Effector CD8-positive, alpha-beta T cell (primary cell): ENCODE results near the gene RIMBP2.
"Not testable (repeated sequence)": the region's sequence is repeated elsewhere in the genome, so short reads cannot be mapped to it uniquely, and the experiment has no call there.

Experiments used
- DNase-seq: peaks from one replicate; lab custom pipeline; 2025; lab: John Stamatoyannopoulos, UW
- total RNA-seq, 4 experiments: gene quantifications; one replicate each; lab custom pipeline; 2026; lab: John Stamatoyannopoulos, UW

The RIMBP2 gene, protein sequence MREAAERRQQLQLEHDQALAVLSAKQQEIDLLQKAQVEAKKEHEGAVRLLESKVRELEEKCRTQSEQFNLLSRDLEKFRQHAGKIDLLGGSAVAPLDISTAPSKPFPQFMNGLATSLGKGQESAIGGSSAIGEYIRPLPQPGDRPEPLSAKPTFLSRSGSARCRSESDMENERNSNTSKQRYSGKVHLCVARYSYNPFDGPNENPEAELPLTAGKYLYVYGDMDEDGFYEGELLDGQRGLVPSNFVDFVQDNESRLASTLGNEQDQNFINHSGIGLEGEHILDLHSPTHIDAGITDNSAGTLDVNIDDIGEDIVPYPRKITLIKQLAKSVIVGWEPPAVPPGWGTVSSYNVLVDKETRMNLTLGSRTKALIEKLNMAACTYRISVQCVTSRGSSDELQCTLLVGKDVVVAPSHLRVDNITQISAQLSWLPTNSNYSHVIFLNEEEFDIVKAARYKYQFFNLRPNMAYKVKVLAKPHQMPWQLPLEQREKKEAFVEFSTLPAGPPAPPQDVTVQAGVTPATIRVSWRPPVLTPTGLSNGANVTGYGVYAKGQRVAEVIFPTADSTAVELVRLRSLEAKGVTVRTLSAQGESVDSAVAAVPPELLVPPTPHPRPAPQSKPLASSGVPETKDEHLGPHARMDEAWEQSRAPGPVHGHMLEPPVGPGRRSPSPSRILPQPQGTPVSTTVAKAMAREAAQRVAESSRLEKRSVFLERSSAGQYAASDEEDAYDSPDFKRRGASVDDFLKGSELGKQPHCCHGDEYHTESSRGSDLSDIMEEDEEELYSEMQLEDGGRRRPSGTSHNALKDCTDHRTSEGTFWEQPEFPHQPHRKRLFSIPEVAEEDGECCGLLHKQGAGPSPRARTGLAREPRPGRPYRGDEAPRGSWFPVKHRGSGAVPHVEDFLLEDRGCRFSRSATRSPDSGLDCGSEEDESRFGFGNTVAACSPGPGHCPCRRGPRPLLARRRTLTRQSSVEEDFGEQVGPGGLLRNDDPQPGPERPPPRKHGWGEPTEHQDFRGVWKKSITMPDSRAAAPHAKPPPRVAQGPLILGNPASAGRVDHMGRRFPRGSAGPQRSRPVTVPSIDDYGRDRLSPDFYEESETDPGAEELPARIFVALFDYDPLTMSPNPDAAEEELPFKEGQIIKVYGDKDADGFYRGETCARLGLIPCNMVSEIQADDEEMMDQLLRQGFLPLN (N-terminal part only)
- 0 to 0.29 (median 0.15) reads per million in 4 experiments for total RNA-seq

DNA sequence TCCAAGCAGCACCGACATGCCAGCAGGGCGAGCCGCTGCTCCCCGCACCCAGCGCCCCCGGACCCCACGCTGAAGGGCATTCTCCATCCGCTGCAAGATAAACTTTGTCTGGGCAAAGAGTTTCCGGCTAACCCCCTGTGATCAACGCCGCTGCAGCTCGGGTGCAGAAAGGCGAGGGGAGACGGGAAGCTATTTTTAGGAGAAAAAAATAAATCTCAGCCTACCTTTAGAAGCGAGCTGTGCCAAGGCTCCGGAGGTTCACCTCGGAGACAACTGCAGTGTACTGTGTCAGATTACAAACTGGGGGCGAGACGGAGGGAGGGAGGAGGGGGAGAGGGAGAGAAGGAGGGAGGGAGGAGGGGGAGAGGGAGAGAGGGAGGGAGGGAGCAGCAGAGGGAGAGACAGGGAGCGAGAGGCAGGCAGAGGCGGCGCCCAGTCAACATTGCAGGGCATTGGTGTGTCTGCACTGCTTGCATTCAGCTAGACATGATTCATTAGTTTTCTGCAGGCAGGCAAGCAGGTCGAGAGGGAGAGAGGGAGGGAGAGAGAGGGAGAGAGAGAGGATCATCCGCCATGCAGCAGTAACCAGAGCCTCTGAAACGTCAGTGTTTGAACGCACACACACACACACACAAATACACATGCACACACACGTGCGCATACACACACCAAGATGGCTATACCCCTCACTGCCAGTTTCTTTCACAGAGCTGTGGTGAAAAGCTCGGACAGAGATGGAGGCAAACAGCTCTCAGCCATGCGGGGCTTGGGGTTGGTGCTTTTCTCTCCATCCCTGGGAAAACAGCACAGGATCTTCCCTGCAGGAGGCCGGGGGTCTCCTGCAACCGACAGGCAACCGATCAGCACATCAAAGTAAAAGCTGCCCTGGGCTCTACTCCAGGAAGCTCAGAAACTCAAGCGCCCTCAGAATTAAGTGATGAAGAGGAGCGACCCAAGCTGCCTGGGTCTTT, at the start of gene RIMBP2:
TSS of gene RIMBP2 (minus strand) at position 302 of the 971 bp plus-strand sequence. CDS start 237,286 bp downstream, outside the sequence.
- DNase-seq, result no peak

DNA sequence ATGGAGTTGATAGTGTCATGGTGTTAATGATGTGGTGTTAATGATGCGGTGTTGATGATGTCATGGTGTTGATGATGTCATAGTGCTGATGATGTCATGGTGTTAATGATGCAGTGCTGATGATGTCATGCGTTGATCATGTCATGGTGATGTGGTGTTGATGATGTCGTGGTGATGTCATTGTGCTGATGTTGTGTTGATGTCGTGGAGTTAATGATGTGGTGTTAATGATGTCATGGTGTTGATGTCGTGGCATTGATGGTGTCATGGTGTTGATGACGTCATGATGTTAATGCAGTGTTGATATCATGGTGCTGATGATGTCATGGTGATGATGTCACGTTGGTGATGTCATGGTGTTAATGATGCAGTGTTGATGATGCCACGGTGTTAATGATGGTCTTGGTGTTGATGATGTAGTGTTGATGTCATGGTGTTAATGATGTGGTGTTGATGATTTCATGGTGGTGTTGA, 49.1 kb upstream of the RIMBP2 start:
- DNase-seq, result no peak

DNA sequence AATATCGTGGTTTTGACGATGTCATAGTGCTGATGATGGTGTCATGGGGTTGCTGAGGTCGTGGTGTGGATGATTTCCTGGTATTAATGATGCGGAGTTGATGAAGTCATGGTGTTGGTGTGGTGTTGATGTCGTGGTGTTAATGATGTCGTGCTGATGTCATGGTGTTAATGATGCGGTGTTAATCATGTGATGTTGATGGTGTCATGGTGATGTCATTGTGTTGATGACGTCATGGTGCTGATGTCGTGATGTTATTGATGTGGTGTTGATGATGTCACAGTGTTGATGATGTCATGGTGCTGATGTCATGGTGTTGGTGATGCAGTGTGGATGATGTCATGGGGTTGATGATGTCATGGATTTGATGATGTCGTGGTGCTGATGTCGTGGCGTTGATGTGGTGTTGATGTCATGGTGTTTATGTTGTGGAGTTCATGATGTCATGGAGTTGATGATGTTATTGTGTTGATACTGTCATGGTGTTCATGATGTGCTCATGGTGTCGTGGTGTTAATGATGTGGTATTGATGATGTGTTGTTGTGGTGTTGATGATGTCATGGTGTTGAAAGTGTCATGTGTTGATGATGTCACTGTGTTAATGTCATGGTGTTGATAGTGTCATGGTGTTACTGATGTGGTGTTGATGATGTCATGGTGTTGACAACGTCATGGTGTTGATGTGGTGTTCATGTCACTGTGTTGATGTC, 48.5 kb upstream of the RIMBP2 start:
- DNase-seq, result peak; percentile 3

DNA sequence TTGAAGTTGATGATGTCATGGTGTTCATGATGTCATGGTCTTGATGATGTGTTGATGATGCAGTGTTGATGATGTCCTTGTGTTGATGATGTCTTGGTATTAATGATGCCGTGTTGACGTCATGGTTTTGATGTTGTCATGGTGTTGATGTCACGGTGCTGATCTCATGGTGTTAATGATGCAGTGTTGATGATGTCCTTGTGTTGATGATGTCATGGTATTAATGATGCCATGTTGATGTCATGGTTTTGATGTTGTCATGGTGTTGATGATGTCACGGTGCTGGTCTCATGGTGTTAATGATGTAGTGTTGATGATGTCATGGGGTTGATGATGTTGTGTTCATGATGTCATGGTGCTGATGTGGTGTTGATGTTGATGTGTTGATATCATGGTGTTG, 48.0 kb upstream of the RIMBP2 start:
- DNase-seq, result no peak

DNA sequence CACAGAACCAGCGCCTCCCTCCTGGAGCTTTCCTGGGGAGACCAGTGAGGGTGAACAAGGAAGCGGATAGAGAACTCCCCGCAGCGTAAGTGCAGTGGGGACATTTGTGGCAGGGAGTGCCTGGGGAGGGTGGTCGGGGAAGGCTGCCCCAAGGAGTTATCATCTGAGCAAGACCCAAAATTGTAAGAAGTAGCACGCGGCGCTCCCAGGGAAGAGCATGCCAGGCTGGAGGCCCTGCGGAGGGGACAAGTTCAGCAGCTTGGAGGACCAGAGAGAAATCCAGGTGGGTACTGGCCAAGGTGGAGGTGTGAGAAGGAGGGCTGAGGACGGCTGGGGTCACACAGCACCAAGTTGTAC, 46.2 kb upstream of the RIMBP2 start:
- DNase-seq, result no peak

DNA sequence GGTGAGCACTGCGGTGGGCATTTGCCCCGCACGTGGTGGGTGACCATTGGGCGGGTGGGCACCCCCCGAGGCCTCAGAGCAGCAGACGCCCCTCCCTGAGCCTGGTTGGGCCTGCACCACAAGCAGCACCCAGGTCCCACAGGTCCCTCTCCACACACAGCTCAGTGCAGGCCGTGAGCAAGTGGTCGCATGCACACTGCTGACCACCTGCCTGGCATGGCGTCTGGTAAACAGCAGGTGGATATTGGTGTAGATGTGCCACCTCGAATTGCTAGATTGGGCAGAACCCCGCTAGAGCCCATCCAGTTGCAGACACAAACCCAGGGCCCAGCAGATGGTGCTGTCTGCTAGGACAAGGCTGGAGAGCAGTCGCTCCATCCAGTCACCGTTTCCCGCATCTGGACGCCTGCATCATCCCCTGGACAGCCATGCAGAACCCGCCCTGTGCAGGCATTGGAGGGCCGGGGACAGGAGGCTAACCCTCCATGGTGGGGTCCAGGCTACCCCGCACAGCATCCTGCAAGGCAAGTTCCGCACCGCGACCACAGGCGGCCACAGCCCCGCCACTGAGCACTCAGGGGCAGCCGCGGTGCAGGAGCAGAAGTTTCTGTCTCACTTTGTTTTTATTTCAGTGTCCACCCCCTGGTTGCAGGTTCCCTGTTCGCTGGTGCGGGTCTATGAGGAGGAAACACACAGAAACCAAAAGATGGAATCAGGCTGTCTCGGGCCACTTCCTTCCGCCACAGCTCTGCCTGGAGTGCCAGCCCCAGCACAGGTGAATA, 45.6 kb upstream of the RIMBP2 start:
- DNase-seq, result peak; percentile 12

DNA sequence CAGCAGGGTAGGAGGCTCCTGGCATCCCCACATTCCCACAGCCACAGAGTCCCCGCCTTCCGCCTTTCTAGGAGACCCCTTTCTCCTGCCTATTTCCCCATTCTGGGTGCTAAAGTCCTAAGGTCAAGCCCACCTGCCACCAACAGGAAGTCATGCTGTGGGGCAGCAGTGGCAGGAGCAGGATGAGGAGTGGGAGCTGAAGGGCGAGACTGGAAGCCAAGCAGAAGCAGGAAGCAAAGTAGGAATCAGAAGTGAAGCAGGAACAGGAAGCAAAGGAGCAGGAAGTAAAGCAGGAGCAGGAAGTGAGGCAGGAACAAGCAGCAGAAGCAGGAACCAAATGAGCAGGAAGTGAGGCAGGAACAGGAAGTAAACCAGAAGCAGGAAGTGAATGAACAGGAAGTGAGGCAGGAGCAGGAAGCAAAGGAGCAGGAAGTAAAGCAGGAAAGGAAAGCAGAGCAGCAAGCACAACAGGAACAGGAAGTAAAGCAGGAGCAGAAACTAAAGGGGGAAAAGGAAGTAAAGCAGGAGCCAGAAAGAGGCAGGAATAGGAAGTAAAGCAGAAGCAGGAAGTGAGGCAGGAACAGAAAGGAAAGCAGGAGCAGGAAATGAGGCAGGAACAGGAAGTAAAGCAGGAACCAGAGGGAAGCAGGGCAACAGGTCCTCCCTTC, 38.3 kb upstream of the RIMBP2 start:
- no peak for DNase-seq

DNA sequence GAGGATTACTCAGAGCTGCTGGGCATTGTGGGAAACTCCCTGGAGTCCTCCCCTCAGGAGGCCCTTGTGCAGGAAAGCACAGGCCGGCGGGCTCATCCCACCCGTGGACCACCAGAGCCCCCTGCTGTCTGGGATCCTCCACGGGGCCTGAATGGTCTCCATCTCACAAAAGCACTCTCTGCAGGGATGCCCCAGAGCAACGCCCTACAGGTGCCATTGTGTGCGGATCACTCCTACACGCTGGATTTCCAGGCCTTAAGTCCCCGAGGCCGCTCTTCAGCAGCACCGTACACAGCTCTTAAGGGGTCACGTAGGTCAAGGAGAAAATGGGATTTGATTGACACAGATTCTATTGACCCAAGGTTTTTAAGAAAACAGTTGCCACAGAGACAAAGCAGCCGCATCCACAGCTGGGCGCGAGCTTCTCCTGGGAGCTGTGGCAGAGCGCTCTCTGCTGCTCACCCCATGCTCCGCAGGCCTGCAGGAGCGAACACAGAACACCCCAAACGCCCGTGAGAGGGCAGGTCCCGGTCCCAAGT, 36.7 kb upstream of the RIMBP2 start:
- no peak for DNase-seq

DNA sequence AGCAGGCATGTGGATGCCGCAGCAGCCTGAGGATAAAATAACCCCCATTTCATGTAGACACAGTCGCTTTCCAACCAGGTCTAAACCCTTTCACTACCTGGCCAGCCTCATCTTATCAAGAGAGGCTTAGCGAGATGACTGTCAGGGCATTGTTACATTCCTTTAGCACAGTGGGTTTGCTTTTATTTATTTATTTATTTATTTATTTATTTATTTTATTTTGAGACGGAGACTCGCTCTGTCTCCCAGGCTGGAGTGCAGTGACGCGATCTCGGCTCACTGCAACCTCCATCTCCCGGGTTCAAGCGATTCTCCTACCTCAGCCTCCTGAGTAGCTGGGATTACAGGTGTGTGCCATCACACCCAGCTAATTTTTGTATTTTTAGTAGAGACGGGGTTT, 35.9 kb upstream of the RIMBP2 start:
- not testable (repeated sequence) for DNase-seq

DNA sequence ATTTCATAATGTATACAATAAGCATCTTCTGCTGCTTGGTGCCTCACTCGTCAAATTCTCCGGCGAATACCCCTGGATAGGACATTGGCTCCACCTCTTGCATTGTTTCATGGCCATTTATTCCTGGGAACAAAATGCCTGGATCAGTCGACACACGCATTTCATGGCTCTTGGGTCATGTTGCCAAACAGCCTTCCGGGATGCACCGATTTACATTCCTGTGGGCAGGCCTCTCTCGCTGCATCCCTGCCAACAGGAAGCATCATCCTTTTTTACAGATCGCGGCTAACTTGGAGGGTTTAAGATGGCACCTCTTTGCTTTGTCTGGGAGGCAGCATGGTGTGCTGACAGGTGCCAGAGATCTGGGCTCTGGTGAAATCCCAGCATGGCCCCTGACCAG, 32.7 kb upstream of the RIMBP2 start:
- DNase-seq, result no peak

DNA sequence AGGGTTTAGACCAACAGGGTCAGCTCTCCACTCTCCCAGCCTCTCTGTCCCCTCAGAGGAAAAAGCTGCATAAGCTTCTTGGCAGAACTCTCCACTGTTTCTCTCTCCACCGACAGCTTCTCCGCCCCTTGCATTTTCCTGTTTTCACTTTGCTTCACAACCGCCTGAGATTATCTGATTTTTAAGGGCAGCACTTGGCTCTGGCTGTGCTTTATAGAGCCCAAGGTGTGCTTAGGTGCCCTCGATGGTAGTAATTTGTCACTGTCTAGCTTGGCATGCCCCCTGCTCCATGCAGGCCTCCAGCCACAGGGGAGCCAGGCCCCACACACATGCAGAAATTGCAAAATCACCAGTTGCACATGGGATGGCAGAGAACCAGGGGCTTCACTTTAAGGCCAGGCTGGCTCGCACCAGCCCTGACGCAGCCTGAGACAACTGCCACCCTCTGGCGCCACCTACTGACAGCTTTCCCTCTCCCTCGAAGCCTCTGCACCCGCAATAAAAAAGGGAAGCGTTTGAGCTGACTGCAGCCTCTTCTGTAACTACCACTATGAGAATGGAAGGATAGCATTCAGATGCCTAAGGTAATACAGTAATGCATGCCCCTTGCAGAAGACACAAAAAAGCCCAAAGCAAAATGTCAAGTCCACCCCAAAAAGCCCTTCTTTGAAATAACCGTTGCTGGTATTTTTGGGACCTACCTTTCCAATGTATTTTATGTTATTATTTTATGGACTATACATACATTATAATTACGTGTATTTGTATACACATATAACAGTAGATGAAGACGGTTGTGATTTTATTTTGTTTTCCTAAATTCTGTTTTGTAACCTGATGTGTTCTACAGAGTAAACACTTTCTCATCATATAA, 32.0 kb upstream of the RIMBP2 start:
- peak; percentile 38 for DNase-seq

DNA sequence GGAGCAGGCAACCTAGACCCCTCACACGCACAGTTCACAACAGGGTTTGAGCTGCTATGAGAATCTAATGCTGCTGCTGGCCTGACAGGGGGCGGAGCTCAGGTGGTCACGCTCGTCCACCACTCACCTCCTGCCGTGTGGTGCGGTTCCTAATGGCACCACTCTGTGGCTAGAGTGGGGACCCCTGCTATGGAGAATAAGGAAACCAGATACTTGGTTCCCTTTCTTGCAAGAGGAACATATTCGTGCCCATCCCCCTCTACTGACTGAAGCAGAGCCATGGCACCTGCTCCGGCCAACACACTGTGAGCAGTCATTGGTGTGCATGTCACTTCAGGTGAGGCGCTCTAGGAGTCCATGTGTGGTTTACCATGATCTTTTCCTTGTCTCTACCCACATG, 30.4 kb upstream of the RIMBP2 start:
- no peak for DNase-seq

DNA sequence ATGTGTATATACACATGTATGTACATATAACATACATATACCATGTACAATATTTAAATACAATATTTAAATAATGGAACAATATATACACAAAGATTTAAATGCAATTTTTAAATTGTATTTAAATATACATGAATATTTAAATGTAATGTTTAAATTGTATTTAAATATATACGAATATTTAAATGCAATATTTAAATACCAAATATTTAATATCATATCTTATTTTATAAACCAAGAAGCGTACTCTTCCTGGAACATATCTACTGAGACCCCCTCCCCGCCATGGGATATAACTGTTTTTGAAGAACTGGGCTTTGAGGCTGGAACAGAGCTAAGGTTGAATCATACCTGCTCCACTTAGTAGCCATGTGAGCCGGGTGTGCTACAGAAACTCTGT, 29.8 kb upstream of the RIMBP2 start:
- no peak for DNase-seq

DNA sequence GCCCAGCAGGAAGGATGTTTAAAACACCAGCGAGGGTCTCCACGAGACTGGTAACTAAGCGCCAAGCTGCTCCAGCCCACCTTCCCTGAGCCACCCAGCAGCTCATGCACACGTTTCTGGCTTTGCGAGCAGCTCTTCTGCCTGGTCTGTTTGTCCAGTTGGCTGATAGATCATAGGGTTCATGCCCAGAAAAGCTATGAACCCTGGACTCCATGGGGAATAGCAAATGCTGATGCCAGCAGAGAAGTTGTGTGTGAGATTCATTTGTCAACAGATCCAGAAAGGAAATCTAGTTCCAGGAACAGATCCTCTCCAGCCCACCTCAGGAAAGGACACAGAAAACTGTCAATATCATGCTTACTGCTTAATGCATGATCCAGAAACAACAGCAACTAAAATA, 28.2 kb upstream of the RIMBP2 start:
- no peak for DNase-seq

DNA sequence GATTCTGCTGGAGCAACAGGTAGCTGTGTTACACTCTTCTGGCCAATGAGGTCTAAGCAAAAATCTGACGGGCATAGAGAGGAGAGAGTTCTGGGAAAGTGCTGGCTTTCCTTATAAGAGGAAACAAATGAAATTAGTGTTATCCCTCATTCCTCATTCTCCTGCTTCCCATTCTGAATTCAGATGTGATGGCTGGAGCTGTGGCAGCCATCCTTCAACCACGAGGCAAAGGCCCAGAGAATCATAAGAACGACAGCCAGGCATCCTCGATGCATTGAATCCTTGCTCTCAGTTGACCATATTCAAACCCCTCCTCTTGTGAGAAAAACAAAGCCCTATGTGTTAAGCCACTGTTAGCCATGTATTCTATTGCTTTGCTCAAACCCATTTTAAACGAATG, 27.5 kb upstream of the RIMBP2 start:
- no peak for DNase-seq

DNA sequence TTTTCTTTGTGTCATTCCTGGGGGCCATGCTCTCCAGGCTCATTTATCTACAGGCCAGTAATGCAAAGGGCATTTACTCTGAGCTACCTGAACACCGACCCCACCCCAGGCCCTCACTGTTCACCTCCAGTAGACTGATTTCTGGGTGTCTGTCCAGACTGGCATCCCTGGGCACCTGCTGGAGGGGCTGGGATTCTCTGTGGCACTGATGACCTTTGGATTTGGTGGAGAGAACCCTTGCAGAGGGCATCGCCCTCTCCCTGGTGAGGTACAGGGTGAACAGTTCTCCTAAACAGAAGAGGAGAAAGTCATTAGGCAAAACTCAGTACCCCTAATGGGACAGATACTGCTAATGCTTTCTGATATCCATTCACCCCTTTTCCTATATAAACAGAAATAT, 27.1 kb upstream of the RIMBP2 start:
- DNase-seq, result no peak

DNA sequence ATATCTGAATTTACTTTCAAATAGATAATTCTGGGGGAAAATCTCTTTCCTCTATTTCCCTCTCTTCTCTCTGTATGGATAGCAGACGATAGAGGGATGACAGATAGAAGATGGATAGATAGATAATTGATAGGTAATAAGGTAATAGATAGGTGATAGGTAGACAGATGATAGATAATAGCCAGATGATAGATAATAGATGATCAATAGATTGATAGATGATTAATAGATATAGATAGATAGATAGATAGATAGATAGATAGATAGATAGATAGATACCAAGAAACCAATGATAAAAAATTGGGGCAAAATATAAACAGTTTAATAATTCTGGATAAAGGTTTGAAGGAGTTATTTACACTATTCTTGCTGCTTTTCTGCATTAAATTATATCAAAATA, 26.6 kb upstream of the RIMBP2 start:
- no peak for DNase-seq

DNA sequence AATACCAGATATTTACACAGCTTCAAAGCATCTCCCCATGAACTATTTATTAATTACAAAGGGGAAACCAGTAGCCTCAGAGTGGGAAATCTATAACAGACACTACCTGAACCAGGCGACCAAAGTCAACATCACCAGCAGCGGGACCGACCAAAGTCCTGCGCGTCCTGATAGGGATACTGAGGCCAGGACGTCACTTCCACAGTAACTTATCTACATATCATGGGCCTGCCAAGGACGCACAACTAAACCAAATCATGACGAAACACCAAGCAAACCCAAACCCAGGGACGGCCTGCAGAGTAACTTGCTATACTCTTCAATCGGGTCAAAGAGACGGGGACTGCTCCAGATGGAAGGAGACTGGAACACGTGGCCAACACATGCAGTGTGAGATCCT, 26.0 kb upstream of the RIMBP2 start:
- DNase-seq, result no peak
